Stimulated activated CD4-positive, alpha-beta T cell treated with anti-CD3 and anti-CD28 coated beads, TNF-alpha, amount 100 ng/mL, for 1 hour (primary cell): Measurements from ENCODE around the gene CEP131.

ENCODE experiments used
- DNase-seq, 3 donors: peaks; one replicate each; pipeline ENCODE4 v3.0.0-alpha.2; 2020; ENCODE audit warnings: low read depth in 3 of 3, low spot score in 1 of 3

CEP131 gene

DNA sequence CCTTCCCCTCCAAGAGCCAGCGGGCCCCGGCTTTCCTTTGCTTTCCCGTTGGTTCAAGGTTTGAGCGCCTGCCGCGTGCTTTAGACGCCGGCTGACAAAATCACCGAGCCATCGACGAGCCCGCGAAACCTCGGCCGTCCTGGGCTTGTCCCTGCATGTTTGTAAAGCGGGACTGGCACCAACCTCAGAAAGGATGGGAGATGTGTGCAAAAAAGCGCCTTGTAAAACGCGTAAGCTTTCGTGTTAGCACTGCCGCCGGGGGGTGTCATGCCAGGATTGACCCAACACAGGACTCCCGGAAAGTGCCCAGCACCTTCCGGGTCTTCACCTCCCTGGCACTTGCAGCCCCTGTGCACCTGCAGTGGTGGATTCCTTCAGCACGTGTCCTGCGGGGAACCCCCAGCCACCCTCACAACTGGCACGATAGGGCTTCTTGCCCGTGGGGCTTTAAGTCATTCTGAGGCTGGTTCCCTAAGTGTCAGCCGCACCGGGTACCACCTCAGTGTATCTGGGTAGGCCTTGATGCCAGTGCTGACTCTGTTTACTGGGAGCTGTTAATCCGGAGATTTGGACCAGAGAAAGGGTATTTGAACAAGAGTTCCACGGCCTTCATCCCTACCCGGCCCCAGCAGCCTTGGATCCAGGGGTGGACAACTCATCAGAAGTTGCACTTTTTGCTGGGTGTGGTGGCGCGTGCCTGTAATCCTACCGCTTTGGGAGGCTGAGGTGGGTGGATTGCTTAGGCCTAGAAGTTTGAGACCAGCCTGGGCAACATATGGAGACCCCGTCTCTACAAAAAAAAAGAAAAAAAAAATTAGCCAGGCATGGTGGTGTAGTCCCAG, 17.2 kb upstream of the CEP131 start:
- DNase-seq, result peak in 1 of 3 donors; percentile 48

DNA sequence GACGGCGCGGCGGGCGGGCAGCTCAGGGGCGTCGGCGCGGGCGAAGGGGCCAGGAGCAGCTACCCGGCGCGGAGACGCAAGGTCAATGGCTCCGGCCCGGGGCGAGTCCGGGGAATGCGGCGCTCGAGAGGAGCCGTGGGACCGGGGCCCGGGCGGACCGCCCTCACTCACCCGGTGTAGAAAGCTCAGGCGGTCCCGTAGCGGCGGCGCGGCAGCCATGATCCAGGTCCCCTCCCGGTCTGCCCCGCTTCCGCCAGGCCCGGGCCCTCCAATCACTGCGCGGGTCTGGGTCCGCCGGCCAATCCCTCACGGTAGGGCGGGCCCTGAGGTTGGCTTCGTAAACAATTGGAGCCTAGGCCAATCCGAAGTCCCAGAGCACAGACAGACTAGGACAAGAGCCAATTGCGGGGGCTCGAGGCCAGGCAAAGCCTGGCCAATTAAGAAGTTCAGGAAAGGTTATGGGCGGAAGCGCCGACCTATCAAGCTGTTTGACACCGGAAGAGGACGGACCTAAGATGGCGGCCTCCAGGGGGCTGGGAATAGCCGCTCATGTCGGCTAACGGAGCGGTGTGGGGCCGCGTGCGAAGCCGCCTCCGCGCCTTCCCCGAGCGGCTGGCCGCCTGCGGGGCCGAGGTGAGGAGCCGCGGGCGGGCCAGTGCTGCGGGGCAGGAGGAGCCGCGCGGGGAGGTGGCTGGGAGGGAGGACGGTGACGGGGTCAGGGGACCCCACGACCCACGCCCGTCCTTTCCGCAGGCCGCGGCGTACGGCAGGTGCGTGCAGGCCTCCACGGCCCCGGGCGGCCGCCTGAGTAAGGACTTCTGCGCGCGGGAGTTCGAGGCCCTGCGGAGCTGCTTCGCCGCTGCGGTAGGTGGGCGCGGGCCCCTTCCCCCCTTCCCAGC, 16.3 kb upstream of the CEP131 start, which contains the start of the genes NDUFAF8 and TEPSIN:
Gene NDUFAF8, plus strand, starts transcription at position 504 of the 899 bp plus-strand sequence. Its CDS starts 46 bp downstream, at position 550.
Gene TEPSIN, minus strand, starts transcription at position 241 of the 899 bp plus-strand sequence. Its CDS starts 22 bp downstream, at position 219.
- peak; percentile 84 to 91 (median 90) for DNase-seq

DNA sequence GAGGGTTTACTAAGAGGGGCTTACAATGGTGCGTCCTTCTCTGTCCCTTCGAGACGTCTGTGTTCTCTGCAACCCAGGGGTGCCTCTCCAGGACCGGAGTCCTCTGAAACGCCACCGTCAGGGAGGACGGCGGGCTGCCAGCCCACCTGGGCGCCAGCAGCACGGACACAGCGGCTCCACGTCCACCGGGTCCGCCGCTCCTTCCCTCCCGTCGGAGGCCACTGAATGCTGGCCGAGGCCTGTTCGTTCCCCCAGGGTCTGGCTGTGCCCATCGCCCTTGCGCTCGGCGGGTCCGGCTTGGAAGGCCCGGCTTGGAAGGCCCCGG, 15.7 kb upstream of the CEP131 start:
- DNase-seq, result no peak

DNA sequence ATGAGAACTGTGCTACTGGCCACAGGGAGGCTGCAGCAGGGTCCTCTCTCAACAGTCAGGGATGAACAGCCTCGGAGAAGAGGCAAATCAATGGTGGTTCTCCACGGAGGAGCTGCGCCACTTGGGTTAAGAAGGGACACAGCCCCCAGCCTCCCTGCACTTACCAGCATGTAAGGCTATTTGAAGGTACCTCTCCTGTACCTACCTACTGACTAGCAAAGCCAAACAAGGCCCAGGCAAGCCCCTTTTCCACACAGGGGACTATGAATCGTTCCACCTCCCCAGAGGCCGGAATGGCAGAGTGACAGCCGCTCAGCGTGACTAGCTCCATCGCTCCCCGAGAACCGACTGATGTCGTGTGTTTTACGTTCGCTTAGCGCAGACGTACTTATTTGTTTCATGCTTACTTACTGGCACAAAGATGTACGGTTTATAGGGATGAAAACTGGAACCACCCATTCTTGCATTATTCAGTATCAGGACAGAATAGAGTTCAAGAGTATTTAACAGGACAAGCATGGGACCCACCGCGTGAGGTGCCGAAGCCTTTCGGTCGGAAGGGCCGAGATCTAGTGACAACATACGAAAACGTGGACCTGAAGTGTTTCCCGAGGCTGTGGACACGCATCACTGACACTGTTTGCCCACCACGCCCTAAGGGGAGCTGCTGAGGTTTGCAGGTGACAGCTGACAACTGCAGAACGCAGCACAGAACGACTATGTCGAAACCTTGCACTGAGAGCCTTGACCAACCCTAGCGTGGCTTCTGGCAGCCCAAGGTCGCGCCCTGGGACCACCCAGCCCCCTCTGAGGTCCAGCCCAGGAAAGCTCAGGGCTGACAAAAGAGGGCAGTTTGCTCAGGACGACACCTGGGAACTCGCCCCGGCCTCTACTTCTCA, 15.1 kb upstream of the CEP131 start:
- no peak for DNase-seq

DNA sequence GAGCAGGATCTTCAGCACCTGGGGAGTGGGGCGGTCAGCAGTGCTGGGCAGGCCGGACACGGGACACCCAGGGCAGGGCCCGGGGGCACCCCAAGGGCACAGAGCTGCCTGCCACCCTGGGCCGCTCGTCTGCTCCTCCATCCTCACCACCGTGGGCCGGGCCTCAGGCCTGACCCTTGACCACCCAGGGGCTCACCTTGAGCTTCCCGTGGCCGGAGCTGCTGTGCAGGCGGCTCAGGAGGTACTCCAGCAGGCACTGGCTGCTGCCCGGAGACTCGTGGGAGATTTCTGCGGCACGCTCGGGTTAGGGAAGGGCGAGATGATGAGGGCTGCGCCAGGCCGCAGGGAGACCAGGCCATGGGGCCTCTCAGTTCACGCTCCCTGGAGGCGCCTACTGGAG, 14.0 kb upstream of the CEP131 start:
- no peak for DNase-seq

DNA sequence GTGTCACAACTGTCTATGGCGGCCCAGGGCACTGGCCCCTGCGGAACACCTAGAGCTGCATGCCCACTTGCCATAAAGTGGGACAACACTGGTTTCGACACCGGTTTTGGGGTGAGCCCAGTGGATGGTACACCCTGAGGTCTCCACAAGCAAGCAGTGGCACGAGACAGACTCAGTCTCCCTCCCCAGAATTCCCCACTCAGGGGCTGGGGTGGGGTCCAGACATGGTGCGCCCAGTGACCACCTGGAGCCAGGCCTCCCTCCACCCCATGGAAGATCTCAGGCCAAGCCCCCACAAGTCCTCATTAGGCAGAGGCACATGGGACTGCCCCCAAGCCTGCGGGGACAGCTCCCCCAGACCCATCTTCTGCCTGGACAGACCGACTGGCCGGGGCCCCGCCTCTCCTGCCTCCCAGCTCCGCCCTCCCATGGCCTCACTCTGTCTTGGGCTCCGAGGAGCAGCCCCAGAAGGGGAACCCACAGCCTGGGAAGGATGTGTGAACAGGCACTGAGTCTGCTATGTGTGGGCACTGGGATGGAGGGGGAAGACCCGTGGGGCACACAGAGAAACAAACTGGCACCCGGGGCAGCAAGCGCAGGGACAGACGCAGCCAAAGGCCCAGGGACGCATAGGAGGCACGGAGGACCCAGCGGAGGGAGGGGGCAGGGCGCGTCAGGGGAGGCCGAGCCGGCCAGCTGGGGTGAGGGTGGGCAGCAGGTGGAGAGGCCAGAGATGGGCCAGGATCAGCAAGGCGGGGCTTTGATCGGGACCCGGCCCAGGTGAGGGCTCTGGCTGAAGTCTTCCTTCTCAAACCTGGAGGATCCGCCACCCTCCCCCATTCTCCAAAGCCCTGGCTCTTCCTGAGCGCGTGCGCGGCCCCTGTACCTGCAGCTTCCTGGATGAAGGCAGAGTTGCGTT, 13.3 kb upstream of the CEP131 start:
- no peak for DNase-seq

DNA sequence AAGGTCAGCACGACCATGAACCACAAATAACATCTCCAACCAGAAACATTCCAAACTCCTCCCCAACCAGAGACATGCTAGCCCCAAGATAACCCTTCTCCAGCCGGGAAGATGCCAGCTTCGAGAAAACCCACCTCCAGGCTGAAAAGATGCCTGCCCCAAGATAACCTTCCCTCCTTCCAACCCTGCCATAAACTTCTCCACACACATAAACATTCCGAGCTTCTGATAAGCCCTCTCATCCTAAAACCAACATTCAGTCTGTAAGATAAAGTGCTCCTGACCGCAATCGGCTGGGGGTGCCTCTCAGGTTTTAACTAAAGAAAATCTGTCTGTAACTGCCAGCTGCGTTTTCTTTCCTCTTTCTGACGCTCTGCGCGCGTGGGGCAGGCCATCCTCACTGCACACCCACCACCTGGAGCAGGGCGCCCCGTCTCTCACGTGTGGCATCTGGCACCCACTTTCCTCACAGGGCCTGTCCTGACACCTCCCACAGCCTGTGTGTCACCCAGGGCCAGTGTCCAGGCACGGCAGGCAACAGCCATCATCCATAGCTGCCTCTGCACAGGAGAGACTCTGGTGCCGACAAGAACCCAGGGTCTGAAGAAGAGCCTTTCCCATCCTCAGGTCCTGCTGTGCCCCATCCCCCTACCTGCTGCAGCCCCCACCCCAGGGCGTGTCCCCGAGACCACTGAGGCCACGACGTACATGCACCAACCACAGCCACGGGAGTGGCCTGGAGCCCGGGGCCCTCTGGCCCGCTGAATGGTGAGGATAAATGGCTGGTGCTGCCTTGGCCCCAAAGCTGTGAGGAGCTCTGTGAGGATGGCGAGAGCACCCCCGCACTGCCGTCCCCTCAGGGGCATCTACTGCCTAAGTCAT, 12.4 kb upstream of the CEP131 start:
- no peak for DNase-seq

DNA sequence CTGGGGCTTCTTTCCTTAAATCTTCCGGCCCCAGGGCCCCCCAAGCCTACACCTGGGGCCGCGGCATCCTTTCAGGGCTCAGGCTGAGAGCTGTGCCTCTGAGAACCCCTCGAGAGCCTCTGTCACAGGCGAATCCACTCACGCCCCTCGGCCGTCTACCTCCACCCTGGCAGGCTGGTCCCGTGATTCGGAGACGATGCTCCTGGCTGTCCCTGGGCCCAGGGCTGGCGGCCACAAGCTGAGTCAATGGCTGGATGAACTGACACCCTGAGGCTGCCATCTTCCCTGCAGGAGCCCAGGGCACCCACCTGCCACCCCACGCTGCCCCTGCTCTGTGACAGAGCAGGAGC, 11.7 kb upstream of the CEP131 start:
- DNase-seq, result no peak

DNA sequence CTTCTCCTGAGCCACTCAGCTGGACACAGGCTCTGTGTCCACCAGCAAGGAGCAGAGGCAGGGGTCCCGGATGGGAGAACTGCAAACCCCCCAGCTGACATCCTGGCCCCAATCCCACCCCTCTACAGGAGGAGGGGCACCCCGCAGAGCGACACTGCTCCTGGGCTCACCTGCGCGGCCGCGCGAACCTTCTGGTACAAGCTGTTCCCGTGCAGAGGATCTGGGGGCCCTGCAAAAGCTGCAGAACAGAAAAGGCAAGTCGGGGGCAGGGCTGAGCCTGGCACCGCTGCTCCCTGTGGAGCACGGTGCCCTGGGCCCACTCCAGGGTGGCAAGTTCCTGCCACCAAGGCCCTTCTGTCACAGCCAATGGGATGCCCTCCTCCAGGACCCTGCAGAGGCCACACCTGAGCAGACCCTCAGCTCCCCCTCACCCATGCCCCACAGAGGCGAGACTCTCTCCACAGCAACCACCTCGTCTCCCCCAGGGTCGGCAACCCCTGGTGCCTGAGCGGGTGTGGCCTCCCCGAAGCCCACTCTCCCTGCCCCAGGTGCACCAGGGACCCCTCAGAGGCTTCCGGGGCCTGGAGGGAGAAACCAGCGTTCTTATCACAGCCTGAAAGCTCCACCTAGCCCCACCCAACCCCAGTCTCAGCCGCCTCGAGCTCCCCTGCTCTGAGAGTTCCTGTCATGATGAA, 11.2 kb upstream of the CEP131 start:
- DNase-seq, result no peak

DNA sequence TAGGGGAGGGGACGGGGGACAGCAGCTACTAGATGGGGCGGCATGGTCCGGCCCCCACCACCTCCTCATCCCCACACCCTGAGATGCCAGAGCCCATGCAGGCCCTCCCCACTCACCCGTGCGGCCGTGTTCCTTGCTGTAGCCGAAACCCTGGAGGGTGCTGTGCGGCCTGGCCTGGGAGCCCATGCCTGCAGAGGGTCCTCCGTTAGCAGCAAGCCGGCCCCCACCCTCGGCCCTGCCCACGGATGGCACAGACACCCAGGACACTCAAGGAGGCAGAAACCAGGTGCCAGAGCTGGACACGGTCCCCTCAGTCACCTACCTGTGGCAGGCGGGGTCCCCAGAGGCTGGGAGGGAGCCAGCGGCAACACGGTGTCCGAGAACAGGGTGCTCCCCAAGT, 10.6 kb upstream of the CEP131 start:
- DNase-seq, result no peak

DNA sequence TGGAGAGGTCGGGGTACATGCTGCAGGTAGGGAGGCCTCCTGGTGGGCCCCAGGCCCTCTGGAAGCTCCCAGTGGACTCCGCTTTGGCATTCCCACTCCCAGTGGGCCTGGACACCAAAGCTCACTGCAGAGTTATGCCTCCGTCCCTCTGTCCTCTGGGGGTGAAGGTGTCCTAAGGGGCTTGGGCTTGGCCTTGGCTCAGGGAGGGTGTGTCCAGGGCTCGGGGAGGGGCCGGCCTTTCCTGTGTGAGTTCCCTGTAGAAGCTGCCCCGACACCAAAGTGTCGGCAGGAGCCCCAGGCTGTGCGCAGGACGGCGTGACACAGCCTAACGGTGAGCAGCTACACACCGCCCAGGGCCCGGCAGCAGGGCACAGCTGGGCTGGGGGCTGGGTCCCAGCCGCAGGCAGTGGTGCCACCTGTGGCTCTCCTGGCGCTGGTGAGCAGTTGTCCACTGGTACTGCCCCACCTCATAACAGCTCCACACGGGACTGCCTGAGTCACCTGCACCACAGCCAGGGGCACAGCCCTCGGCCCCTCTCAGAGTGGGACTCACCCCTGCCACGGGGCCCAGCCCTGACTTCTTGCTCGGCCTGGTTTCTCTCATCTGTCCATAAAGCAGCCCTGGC, 10.0 kb upstream of the CEP131 start:
- DNase-seq, result no peak

DNA sequence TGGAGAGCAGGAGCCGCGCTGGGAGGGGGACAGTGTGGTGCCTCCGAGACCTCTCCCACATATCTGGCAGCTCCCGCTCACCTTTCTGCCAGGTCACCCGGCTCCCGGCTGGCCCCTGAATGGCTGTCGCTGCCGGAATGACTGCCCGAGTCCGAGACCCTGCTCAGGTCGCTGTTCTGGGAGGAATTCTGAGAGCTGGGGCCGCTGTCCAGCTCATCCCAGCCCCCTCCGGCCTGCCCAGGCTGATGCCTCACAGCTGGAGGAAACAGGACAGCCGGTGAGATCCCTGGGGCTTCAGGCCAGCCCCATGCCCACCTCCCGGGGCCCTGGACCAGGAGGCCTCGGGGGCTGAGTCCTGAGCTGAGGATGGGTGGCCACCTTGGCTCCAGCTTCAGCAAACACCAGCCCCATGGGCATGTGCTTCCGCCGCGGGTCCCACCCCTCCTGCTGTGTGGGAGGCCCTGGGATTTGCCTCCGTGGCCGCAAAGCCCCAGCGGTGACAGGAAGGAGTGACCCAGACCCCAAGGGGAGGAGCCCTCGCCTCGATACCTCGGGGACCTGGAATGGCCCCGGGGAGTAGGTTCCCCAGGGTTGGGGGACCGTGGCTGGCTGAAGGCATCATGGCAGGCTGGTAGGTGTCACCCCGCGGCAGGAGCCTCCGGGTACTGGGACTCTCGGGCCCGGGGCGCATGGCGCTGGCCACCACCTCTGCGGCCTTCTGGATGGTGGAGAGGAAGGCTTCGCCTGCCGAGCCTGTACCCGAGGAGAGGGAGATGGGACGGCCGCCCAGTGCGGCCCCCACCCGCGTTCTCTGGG, 9.2 kb upstream of the CEP131 start:
- DNase-seq, result no peak

DNA sequence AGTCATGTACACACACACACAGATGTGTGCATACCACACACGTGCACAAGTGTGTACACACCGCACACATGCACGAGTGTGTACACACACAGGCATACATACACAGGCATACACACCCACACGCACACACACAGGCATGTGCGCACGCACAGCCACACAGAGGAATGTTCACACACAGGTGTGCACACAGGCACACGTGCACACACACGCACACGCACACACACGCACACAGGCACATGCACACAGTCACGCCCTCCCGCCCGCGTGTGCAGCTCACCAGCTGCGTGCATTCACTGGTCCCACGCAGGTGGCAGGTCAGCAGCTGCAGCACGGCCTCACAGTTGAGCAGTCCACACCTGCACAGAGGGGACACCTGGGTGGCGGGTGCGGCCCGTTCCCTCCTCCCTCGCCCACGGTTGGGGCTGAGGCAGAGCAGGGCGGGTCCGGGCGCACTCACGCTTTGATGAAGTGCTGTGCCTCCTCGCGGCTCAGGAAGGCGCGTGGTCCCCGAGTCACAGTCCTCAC, 8.4 kb upstream of the CEP131 start:
- DNase-seq, result no peak

DNA sequence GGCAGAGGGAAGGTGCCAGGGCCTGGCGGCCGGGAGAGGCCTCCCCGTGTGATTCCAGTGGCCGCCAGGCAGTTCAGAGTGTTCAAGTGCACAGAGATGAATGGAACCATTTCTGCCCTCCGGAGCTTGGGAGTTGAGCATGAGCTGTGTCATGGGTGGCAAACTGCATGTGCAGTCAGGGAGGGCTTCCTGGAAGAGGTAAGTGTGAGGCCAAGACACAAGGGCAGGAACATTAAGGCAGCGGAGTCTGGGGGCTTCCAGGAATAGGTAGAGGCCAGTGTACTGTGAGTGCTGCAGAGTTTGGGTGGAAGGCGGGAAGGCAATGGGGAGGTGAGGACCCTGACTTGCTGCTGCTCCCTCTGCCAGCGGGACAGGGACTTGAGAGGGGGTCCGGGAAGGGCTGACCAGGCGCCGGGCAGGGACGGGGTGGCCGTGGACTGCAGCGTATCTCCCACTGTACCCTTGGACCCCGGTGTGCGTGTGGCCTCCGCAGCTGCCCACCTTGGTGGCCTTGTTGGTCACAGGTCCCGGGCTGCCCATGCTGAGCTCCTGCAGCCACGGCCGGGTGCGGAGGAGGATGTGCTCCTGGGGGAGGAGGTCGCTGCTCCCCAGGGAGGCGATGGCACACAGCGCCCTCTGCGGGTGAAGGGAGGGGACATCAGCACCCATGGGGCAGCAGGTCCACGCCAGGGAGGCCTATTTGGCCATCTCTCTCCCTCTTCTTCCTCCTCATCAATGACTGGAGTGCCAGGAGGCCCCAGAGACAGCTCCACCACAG, 7.5 kb upstream of the CEP131 start:
- DNase-seq, result no peak

DNA sequence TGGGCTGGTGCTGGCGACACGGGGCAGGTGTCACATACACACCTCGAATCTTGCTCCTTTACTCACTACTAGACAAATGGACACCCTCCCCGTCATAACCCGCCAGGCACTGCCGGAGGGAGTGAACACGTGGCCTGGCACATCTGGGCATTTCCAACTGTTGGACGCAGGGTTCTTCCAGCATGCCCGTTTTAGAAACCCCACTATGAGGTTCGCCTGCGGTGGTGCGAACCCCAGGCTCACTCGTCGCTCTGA, 6.8 kb upstream of the CEP131 start:
- no peak for DNase-seq

DNA sequence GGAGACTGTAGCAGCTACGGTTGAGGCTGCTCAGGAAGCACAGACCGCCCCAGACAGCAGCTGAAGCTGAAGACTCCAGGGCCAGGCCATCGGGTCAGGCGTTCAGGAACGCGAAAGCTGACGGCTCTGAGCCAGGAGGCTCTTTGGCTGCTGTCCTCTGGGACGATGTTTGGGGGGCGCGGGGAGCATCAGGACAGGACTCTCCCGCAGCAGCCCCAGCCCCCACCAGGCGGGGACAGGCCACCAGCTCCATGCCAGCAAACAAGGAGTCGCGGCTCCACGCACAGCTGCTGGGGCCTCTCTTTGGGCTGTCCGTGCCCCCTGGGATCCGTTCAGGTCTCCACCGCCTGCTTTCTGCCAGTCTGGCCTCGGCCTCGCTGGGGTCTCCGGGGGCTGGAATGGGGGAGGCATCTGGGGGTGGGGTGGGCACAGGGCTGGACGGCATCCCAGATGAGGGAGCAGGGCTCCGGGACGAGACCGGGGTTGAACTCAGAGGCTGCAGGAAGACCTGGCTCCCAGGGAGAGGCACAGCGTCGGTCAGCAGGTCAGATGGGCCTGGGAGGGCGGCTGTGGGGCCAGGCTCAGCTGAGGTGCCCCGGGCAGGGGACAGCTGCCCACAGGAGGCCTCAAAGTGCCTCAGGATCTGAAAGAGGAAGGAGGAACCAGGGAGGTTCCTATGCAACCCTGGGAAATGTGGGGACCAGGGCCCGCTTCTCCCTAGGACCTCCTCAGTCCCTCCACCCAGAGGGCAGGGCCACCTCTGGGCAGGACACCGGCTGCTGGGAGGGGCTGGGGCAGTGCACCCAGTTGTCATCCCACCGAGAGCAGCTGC, 6.3 kb upstream of the CEP131 start:
- DNase-seq, result no peak
